Tibial artery (tissue), 4 donors: Measurements from ENCODE around the gene ACTN1.

Source experiments
- DNase-seq, 2 donors: peaks; one replicate each; pipeline ENCODE4 v3.0.0-alpha.2; 2019
- H3K27ac ChIP-seq, 2 donors: fragments of 200-600 bp; sonication (generic) in 1 of 2; 1 replicate in 1 of 2; 2 replicates in 1 of 2; pipeline ENCODE4 v1.5.1; 2018 to 2019; ENCODE audit warnings: mild to moderate bottlenecking in 1 of 2
- H3K27me3 ChIP-seq, 2 donors: fragments of 200-600 bp; sonication (generic) in 1 of 2; one replicate each; pipeline versions ENCODE4 v1.5.1 to v1.6.0; 2016 to 2019
- H3K36me3 ChIP-seq, 3 donors: fragments of 200-600 bp; sonication (generic) in 2 of 3; one replicate each; pipeline ENCODE4 v1.5.1; 2016 to 2019; ENCODE audit warnings: mild to moderate bottlenecking in 2 of 3
- H3K4me1 ChIP-seq, 4 donors: fragments of 200-600 bp; sonication (generic) in 2 of 4; 1 replicate in 3 of 4; 2 replicates in 1 of 4; pipeline ENCODE4 v1.5.1; 2016 to 2019
- H3K4me3 ChIP-seq, 2 donors: fragments of 200-600 bp; sonication (generic) in 1 of 2; 1 replicate in 1 of 2; 2 replicates in 1 of 2; pipeline ENCODE4 v1.5.1; 2018 to 2019; ENCODE audit warnings: mild to moderate bottlenecking in 2 of 2
- H3K9me3 ChIP-seq, 3 donors: fragments of 200-600 bp; sonication (generic) in 1 of 3; one replicate each; pipeline ENCODE4 v1.5.1; 2016 to 2019
- intact Hi-C: fragments of 100-400 bp; cut with DNase I; formaldehyde crosslinking; loops from one replicate; pipeline ENCODE4 v1.15.0; 2023; ENCODE audit warnings: low total_unique reads
- TF ChIP-seq, protein P1 (sequence below), 2 experiments: fragments of 200-600 bp in 1 of 2; fragments of 450-650 bp in 1 of 2; IDR thresholded peaks; one replicate each; pipeline ENCODE4 v1.5.1; 2017 to 2019; ENCODE audit warnings: antibody characterized with exemption in 2 of 2, mild to moderate bottlenecking in 1 of 2, moderate library complexity in 1 of 2

Gene ACTN1

GRCh38 chr14:68950111-68950510 lies 29.0 kb downstream of the ACTN1 start:
- Histone ChIP-seq H3K27ac (peak overlapping the region; percentile 97 to 100), H3K36me3 (peaks cover 0 to 4% (median 0%) of the 10 kb centered on the region in 3 donors), H3K9me3 (no peaks in the 10 kb centered on the region), H3K4me3 (no peak overlapping the region), H3K4me1 (peaks cover 14 to 100% (median 96%) of the 10 kb centered on the region in 4 donors), H3K27me3 (no peaks in the 10 kb centered on the region)
- TF ChIP-seq, protein P1, sequence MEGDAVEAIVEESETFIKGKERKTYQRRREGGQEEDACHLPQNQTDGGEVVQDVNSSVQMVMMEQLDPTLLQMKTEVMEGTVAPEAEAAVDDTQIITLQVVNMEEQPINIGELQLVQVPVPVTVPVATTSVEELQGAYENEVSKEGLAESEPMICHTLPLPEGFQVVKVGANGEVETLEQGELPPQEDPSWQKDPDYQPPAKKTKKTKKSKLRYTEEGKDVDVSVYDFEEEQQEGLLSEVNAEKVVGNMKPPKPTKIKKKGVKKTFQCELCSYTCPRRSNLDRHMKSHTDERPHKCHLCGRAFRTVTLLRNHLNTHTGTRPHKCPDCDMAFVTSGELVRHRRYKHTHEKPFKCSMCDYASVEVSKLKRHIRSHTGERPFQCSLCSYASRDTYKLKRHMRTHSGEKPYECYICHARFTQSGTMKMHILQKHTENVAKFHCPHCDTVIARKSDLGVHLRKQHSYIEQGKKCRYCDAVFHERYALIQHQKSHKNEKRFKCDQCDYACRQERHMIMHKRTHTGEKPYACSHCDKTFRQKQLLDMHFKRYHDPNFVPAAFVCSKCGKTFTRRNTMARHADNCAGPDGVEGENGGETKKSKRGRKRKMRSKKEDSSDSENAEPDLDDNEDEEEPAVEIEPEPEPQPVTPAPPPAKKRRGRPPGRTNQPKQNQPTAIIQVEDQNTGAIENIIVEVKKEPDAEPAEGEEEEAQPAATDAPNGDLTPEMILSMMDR (IDR thresholded peaks at IDR 0.05) = no peak
- intact Hi-C loops = no loop called here
- no peak for DNase-seq

DNA sequence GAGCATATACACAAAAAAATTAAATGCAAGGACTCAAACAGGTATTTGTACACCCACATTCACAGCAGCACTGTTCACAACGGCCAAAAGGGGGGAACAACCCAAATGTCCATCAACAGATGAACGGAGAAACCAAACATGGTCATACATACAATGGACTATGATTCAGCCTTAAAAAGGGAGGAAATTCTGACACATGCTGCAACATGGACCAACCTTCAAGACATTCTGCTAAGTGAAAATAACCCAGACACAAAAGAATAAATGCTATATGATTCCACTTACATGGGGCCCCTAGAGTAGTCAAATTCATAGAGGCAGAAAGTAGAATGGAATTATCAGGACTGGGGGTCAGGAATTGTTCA lies 29.5 kb downstream of the ACTN1 start:
- intact Hi-C loops = loop anchor here (2.0 kb wide), 1 partner anchor 93 kb away; no protein-coding TSS in a partner anchor
- TF ChIP-seq, protein P1 (IDR thresholded peaks at IDR 0.05) = no peak
- Histone ChIP-seq H3K27ac (peak overlapping the region; percentile 97 to 100), H3K4me1 (peaks cover 14 to 100% (median 96%) of the 10 kb centered on the region in 4 donors), H3K27me3 (no peaks in the 10 kb centered on the region), H3K9me3 (no peaks in the 10 kb centered on the region), H3K36me3 (peaks cover 0 to 4% (median 0%) of the 10 kb centered on the region in 3 donors), H3K4me3 (peak overlapping the region in 1 of 2 donors; percentile 36)
- no peak for DNase-seq

DNA sequence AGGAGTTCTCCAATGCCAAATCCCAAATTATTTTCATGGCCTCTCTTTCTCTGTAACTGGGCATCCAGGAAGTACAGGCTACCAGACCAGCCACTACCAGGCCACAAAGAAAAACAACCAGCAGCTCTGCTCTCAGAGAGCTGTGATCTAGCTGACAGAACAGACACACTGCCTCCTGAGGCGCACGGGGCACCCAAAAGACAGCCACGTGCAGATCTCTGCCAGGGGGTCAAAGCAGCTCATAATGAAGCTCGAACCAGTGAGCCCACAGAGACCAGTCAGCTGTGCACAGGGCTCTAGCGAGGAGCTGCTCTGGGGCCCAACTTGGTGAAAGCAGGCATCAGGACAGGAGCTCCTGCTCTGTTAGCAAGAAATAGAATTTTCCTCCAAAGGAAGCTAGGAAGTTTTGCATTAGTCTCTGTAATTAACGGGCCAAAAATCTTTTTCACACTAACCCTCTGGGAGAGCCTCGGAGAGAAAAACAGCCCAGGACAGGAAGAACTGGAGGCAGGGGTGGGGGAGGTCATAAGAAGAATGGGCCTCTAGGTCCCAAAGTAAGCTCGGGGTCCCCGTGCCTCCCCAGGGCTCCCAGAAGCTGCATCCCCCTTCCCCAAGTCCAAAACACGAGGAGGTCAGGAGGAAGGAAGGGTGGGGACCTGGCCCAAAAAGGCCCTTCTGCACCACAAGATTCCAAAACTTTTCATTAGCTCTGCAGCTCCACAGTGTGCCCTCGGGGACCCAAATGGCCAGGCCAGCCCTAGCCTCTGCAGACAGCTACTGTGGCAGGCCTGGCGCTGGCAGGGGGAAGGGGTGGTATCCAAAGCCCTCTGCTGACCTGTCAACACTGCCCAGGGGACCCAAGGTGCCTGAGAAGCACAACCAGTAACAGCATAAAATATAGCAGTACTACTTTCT lies 30.2 kb downstream of the ACTN1 start:
- Histone ChIP-seq H3K27ac (peak overlapping the region; percentile 97 to 100), H3K9me3 (no peaks in the 10 kb centered on the region), H3K27me3 (no peaks in the 10 kb centered on the region), H3K4me3 (peak overlapping the region; percentile 1 to 36), H3K4me1 (peaks cover 20 to 100% (median 96%) of the 10 kb centered on the region in 4 donors), H3K36me3 (peaks cover 0 to 4% (median 0%) of the 10 kb centered on the region in 3 donors)
- DNase-seq = peak in 1 of 2 donors; percentile 85
- TF ChIP-seq, protein P1 (IDR thresholded peaks at IDR 0.05) = no peak
- intact Hi-C loops = loop anchor here (2.0 kb wide), 1 partner anchor 94 kb away; no protein-coding TSS in a partner anchor

- intact Hi-C loops = loop anchor here (2.0 kb wide), 1 partner anchor 95 kb away; no protein-coding TSS in a partner anchor
- peak overlapping the region; percentile 13 to 36 for H3K4me3 ChIP-seq
- H3K27ac ChIP-seq = peak overlapping the region; percentile 97 to 100
- peaks cover 24 to 100% (median 96%) of the 10 kb centered on the region in 4 donors for H3K4me1 ChIP-seq
- DNase-seq = peak; percentile 87 to 97
- TF ChIP-seq, protein P1 (IDR thresholded peaks at IDR 0.05) = no peak
- H3K9me3 ChIP-seq = no peaks in the 10 kb centered on the region
- peaks cover 0 to 4% (median 0%) of the 10 kb centered on the region in 3 donors for H3K36me3 ChIP-seq
- no peaks in the 10 kb centered on the region for H3K27me3 ChIP-seq
Observed at GRCh38 chr14:68947802-68948201, 31.3 kb downstream of the ACTN1 start.

- DNase-seq = no peak
- Histone ChIP-seq H3K4me3 (no peak overlapping the region), H3K9me3 (no peaks in the 10 kb centered on the region), H3K27me3 (no peaks in the 10 kb centered on the region), H3K27ac (peak overlapping the region; percentile 97 to 100), H3K4me1 (peaks cover 24 to 100% (median 96%) of the 10 kb centered on the region in 4 donors), H3K36me3 (no peaks in the 10 kb centered on the region)
- TF ChIP-seq, protein P1 (IDR thresholded peaks at IDR 0.05) = no peak
- intact Hi-C loops = no loop called here
Observed at GRCh38 chr14:68946489-68946822, 32.6 kb downstream of the ACTN1 start.
